ENCODE data around the gene NCKAP5.

- no peak for TF ChIP-seq CTCF (IDR thresholded peaks at IDR 0.05)
- TF ChIP-seq POLR2AphosphoS5 (IDR thresholded peaks at IDR 0.05), result no peak
Observed at GRCh38 chr2:133072837-133073694, 495.2 kb downstream of the NCKAP5 start.

Data from prostate gland (tissue), 2 donors.